ENCODE data around the gene IER5.
"Not testable (repeated sequence)": the region's sequence is repeated elsewhere in the genome, so short reads cannot be mapped to it uniquely, and the experiment has no call there.

IER5 gene

GRCh38 chr1:181112071-181112929 is 23.8 kb downstream of the IER5 start:
- no peak for TF ChIP-seq CTCF (IDR thresholded peaks at IDR 0.05; ENCODE audit: insufficient read depth, low read depth, low read length, missing control alignments)
- DNase-seq (ENCODE audit: low read depth) = no peak
- H3K4me3 ChIP-seq (ENCODE audit: low read depth, low read length) = no peak overlapping the region

GRCh38 chr1:181113059-181113641 is 24.6 kb downstream of the IER5 start:
- DNase-seq (ENCODE audit: low read depth) = no peak
- TF ChIP-seq CTCF (IDR thresholded peaks at IDR 0.05; ENCODE audit: insufficient read depth, low read depth, low read length, missing control alignments) = no peak
- no peak overlapping the region for H3K4me3 ChIP-seq (ENCODE audit: low read depth, low read length)

GRCh38 chr1:181114574-181115367 is 26.3 kb downstream of the IER5 start:
- DNase-seq (ENCODE audit: low read depth) = no peak
- no peak for TF ChIP-seq CTCF (IDR thresholded peaks at IDR 0.05; ENCODE audit: insufficient read depth, low read depth, low read length, missing control alignments)

GRCh38 chr1:181115368-181115684 is 26.8 kb downstream of the IER5 start:
- no peak for TF ChIP-seq CTCF (IDR thresholded peaks at IDR 0.05; ENCODE audit: insufficient read depth, low read depth, low read length, missing control alignments)
- H3K4me3 ChIP-seq (ENCODE audit: low read depth, low read length) = no peak overlapping the region
- no peak for DNase-seq (ENCODE audit: low read depth)

More at GRCh38 chr1:181114574-181115367, 26.3 kb downstream of the IER5 start:
- no peak overlapping the region for H3K4me3 ChIP-seq (ENCODE audit: low read depth, low read length)

- H3K4me3 ChIP-seq (ENCODE audit: low read depth, low read length); DNase-seq (ENCODE audit: low read depth): not testable (repeated sequence)
These were observed 27.5 kb downstream of the IER5 start for GRCh38 chr1:181115971-181116370.

- no peak overlapping the region for H3K4me3 ChIP-seq (ENCODE audit: low read depth, low read length)
- no peak for TF ChIP-seq CTCF (IDR thresholded peaks at IDR 0.05; ENCODE audit: insufficient read depth, low read depth, low read length, missing control alignments)
- DNase-seq (ENCODE audit: low read depth) = no peak
These were observed 28.4 kb downstream of the IER5 start for GRCh38 chr1:181116819-181117390.

All from GM12865 (cell line).